IPS-18a (cell line): ENCODE results near the gene ARHGAP20.

ENCODE experiments used
- H3K27ac ChIP-seq: one replicate; pipeline ENCODE4 v1.5.1; 2013; ENCODE audit warnings: low read length
- H3K27me3 ChIP-seq: one replicate; pipeline ENCODE4 v1.6.1; 2013; ENCODE audit warnings: mild to moderate bottlenecking, low read length; ENCODE audit not compliant: control insufficient read depth, insufficient read depth
- H3K36me3 ChIP-seq: one replicate; pipeline ENCODE4 v1.6.1; 2013; ENCODE audit warnings: low read depth, low read length; ENCODE audit not compliant: control insufficient read depth
- H3K4me1 ChIP-seq: one replicate; pipeline ENCODE4 v1.6.1; 2013; ENCODE audit warnings: low read depth, low read length; ENCODE audit not compliant: control insufficient read depth
- H3K4me3 ChIP-seq: one replicate; pipeline ENCODE4 v1.5.1; 2013; ENCODE audit warnings: low read length
- H3K9ac ChIP-seq: one replicate; pipeline ENCODE4 v1.6.1; 2013; ENCODE audit warnings: mild to moderate bottlenecking, low read length, moderate library complexity
- H3K9me3 ChIP-seq: one replicate; pipeline ENCODE4 v1.6.1; 2013; ENCODE audit warnings: low read depth, low read length; ENCODE audit not compliant: control insufficient read depth

ARHGAP20 gene

DNA sequence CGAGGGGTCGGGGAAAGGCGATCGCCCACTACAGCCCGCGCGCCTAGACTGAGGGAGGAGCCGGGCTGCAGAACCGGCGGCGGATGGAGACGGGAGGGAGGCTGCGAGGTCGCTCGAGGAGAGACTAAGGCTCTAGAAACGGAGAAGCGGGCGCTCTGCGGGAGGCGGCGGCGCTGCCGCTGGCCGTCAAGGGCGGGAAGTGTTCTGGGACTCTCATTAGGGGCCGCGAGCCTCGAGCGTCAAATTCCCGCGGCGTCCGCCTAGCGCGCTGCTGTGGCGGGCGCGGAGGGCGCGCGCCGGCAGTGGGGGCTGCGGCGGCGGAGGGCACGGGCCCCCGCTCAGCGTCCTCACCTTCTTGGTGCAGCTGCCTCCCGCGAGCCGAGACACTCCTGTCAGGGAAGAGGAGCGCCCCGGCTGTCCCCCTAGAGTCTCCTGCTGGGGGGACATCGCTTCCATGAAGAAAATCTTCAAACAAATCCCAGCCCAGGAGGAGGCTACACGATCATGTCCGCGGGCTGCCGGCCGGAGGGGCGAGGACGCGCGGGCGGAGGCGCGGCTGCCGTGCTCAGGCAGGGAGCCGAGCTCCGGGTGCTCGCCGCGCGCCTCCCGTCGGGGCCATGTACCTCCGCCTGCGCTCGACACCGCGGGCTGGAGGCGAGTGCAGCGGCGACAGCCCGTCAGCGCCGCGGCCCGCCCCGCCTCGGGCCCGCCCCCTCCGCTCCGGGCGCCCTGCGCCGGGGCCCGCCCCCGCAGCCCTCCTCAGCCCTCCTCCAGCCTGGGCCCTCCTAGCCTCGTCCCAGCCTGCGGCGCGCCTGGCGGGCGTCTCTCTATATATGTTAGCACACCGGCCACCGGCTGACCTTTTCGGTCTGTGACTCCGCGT, at the start of gene ARHGAP20:
ARHGAP20 (minus strand) TSS at position 662 of the 883 bp plus-strand sequence; CDS start at position 456, 206 bp downstream.
- Histone ChIP-seq H3K9ac (no peak within 1 kb of the TSS), H3K27ac (no peak within 1 kb of the TSS), H3K27me3 (peaks cover 78% of the 10 kb centered on the region), H3K4me3 (peak within 1 kb of the TSS; percentile 63), H3K9me3 (no peaks in the 10 kb centered on the region), H3K36me3 (no peaks in the 10 kb centered on the region), H3K4me1 (peaks cover 9% of the 10 kb centered on the region)

DNA sequence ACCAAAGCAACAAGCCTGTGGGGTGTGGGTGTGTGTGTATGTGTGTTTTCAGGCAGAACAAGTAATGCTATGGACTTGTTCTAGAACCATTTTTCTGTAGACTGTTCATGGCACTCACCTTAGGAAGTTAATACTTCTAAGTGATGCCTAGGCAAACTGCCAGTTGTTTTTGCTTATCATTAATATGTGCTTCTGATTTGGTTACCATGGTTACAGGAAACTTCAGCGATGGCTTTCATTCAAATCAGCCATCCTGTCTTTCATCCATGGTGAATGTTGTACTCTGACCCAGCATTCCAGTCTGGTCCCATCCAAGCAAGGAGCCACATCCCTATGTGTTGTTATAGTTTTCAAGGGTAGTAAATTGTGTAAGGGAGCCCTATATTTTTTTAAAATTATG, 49.8 kb upstream of the ARHGAP20 start:
- Histone ChIP-seq H3K27me3 (no peaks in the 10 kb centered on the region), H3K9me3 (no peaks in the 10 kb centered on the region), H3K27ac (no peak overlapping the region), H3K4me1 (peaks cover 9% of the 10 kb centered on the region), H3K4me3 (no peak overlapping the region), H3K36me3 (no peaks in the 10 kb centered on the region), H3K9ac (no peak overlapping the region)

DNA sequence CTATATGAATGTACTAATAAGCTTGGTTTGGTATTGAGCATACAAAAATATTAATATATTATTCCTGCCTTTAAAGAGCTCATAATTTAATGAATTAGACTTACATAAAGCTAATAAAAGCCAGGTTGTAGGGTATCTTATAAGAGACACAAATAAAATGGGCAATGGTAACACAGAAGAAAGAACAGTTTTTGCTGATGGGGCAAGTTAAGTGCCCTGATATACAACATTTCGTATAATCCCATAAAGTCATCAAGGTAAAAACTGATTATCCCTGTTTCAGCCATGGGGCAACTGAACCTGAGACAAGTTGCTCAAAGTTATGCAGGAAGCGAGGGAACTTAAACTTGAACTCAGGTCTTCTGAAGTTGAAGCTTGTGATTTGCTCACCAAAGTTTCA, 48.9 kb upstream of the ARHGAP20 start:
- Histone ChIP-seq H3K9ac (no peak overlapping the region), H3K36me3 (no peaks in the 10 kb centered on the region), H3K9me3 (no peaks in the 10 kb centered on the region), H3K4me1 (peaks cover 9% of the 10 kb centered on the region), H3K27me3 (no peaks in the 10 kb centered on the region), H3K4me3 (no peak overlapping the region), H3K27ac (no peak overlapping the region)

DNA sequence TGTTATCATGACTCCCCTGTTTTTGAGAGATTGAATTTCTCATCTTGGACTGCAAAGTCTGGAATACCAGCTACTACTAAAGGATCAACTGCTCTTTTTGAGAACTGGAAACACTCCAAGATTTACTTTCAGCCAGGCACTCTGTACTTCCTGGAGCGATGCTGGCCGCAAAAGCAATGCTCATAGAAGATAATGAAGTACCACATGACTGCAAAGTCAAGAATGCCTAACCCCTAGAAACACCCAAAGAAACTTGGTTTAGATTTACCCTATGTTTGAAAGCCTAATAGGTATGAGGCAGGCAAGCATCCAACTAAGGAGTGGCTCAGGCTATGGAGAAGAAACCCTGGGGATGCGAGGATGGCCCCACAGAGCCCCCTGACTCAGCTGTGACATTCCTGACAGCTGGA, 47.7 kb upstream of the ARHGAP20 start:
- Histone ChIP-seq H3K27ac (no peak overlapping the region), H3K9me3 (no peaks in the 10 kb centered on the region), H3K36me3 (no peaks in the 10 kb centered on the region), H3K4me3 (no peak overlapping the region), H3K27me3 (no peaks in the 10 kb centered on the region), H3K9ac (no peak overlapping the region), H3K4me1 (peaks cover 9% of the 10 kb centered on the region)

- no peak overlapping the region for H3K4me3 ChIP-seq
- peaks cover 3% of the 10 kb centered on the region for H3K4me1 ChIP-seq
- no peak overlapping the region for H3K27ac ChIP-seq
- no peaks in the 10 kb centered on the region for H3K9me3 ChIP-seq
- no peaks in the 10 kb centered on the region for H3K27me3 ChIP-seq
- H3K36me3 ChIP-seq: no peaks in the 10 kb centered on the region
- no peak overlapping the region for H3K9ac ChIP-seq
Observed at GRCh38 chr11:110757962-110758755, 45.9 kb upstream of the ARHGAP20 start.

GRCh38 chr11:110757066-110757465, 44.8 kb upstream of the ARHGAP20 start:
- H3K4me1 ChIP-seq: no peaks in the 10 kb centered on the region
- H3K9me3 ChIP-seq: no peaks in the 10 kb centered on the region
- H3K4me3 ChIP-seq: no peak overlapping the region
- no peaks in the 10 kb centered on the region for H3K27me3 ChIP-seq
- H3K9ac ChIP-seq: no peak overlapping the region
- no peaks in the 10 kb centered on the region for H3K36me3 ChIP-seq
- H3K27ac ChIP-seq: no peak overlapping the region

- Histone ChIP-seq H3K27me3 (no peaks in the 10 kb centered on the region), H3K9me3 (no peaks in the 10 kb centered on the region), H3K36me3 (no peaks in the 10 kb centered on the region), H3K9ac (no peak overlapping the region), H3K4me3 (no peak overlapping the region), H3K4me1 (no peaks in the 10 kb centered on the region), H3K27ac (no peak overlapping the region)
Observed at GRCh38 chr11:110755941-110756340, 43.7 kb upstream of the ARHGAP20 start.

- Histone ChIP-seq H3K27me3 (no peaks in the 10 kb centered on the region), H3K4me3 (no peak overlapping the region), H3K36me3 (no peaks in the 10 kb centered on the region), H3K9ac (no peak overlapping the region), H3K9me3 (no peaks in the 10 kb centered on the region), H3K4me1 (no peaks in the 10 kb centered on the region), H3K27ac (no peak overlapping the region)
Observed at GRCh38 chr11:110752890-110753289, 40.7 kb upstream of the ARHGAP20 start.

DNA sequence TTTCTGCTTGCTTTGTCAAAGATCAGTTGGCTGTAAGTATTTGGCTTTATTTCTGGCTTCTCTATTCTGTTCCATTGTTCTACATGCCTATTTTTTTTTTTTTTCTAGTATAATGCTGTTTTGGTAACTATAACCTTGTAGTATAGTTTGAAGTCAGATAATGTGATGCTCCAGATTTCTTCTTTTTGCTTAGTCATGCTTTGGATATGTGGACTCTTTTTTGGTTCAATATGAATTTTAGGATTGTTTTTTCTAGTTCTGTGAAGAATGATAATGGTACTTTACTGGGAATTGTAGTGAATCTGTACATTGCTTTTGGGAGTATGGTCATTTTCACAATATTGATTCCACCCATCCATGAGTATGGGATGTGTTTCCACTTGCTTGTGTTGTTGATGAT, 37.9 kb upstream of the ARHGAP20 start:
- Histone ChIP-seq H3K36me3 (no peaks in the 10 kb centered on the region), H3K9ac (no peak overlapping the region), H3K9me3 (no peaks in the 10 kb centered on the region), H3K27me3 (no peaks in the 10 kb centered on the region), H3K4me1 (no peaks in the 10 kb centered on the region), H3K27ac (no peak overlapping the region), H3K4me3 (no peak overlapping the region)

- Histone ChIP-seq H3K4me1 (no peaks in the 10 kb centered on the region), H3K9ac (no peak overlapping the region), H3K36me3 (no peaks in the 10 kb centered on the region), H3K27me3 (no peaks in the 10 kb centered on the region), H3K9me3 (no peaks in the 10 kb centered on the region), H3K4me3 (no peak overlapping the region), H3K27ac (no peak overlapping the region)
Observed at GRCh38 chr11:110747531-110747930, 35.3 kb upstream of the ARHGAP20 start.

GRCh38 chr11:110738641-110739040, 26.4 kb upstream of the ARHGAP20 start:
- Histone ChIP-seq H3K9me3 (no peaks in the 10 kb centered on the region), H3K4me1 (no peaks in the 10 kb centered on the region), H3K4me3 (no peak overlapping the region)

More at GRCh38 chr11:110738641-110739040, 26.4 kb upstream of the ARHGAP20 start:
- no peaks in the 10 kb centered on the region for H3K36me3 ChIP-seq
- H3K9ac ChIP-seq: no peak overlapping the region
- H3K27ac ChIP-seq: no peak overlapping the region
- no peaks in the 10 kb centered on the region for H3K27me3 ChIP-seq
